Heart left ventricle (tissue), 16 donors: ENCODE results near the gene LIG4. TPM values are rescaled to one million over a fixed set of nuclear protein-coding genes. Genes with fewer than 3 reads are reported as not detected.
"Not testable (repeated sequence)": the region's sequence is repeated elsewhere in the genome, so short reads cannot be mapped to it uniquely, and the experiment has no call there.

Source experiments
- ATAC-seq, 4 donors: fragments of 200-7000 bp; cut with Tn5 transposase; one replicate each; pipeline ENCODE4 v1.9.1; 2020 to 2022; ENCODE audit warnings: moderate library complexity in 4 of 4, mild to moderate bottlenecking in 3 of 4, moderate number of reproducible peaks in 1 of 4
- DNase-seq, 5 donors: peaks; one replicate each; pipeline ENCODE4 v3.0.0-alpha.2; 2020
- H3K27ac ChIP-seq, 12 donors: fragments of 200-600 bp; sonication (generic) in 4 of 12; one replicate each; pipeline versions ENCODE4 v1.5.0 to v1.8.0; 2016 to 2022; ENCODE audit warnings: mild to moderate bottlenecking in 2 of 12
- H3K27me3 ChIP-seq, 9 donors: fragments of 200-600 bp; sonication (generic) in 2 of 9; one replicate each; pipeline versions ENCODE4 v1.5.1 to v1.8.0; 2016 to 2022; ENCODE audit warnings: mild to moderate bottlenecking in 3 of 9
- H3K36me3 ChIP-seq, 9 donors: fragments of 200-600 bp; sonication (generic) in 2 of 9; one replicate each; pipeline versions ENCODE4 v1.5.0 to v1.8.0; 2018 to 2022; ENCODE audit warnings: mild to moderate bottlenecking in 2 of 9
- H3K4me1 ChIP-seq, 12 donors: fragments of 200-600 bp; sonication (generic) in 4 of 12; one replicate each; pipeline versions ENCODE4 v1.5.0 to v1.8.0; 2016 to 2022; ENCODE audit warnings: mild to moderate bottlenecking in 3 of 12
- H3K4me3 ChIP-seq, 12 donors: fragments of 200-600 bp; sonication (generic) in 4 of 12; one replicate each; pipeline versions ENCODE4 v1.5.0 to v1.8.0; 2017 to 2022; ENCODE audit warnings: mild to moderate bottlenecking in 9 of 12, moderate library complexity in 4 of 12
- H3K9me3 ChIP-seq, 12 donors: fragments of 200-600 bp; sonication (generic) in 4 of 12; one replicate each; pipeline versions ENCODE4 v1.5.0 to v1.8.0; 2016 to 2022; ENCODE audit warnings: mild to moderate bottlenecking in 1 of 12
- CTCF ChIP-seq, 12 donors: fragments of 200-600 bp; sonication (generic) in 4 of 12; IDR thresholded peaks; one replicate each; pipeline versions ENCODE4 v1.5.0 to v1.8.0; 2018 to 2022; ENCODE audit warnings: antibody characterized with exemption in 12 of 12, mild to moderate bottlenecking in 5 of 12
- POLR2A ChIP-seq, 2 donors: fragments of 450-650 bp; IDR thresholded peaks; one replicate each; pipeline ENCODE4 v1.6.1; 2017; ENCODE audit warnings: antibody characterized with exemption in 2 of 2, mild to moderate bottlenecking in 2 of 2, moderate library complexity in 2 of 2
- WGBS, 4 donors: extraction: QIAGEN DNeasy Blood & Tissue Kit in 2 of 4; methylation state at CpG; one replicate each; pipeline versions ENCODE4 v1.1.5 to v1.1.7; 2013 to 2018; 5-methylcytosine and 5-hydroxymethylcytosine counted together
- intact Hi-C, 10 donors: fragments of 100-400 bp; cut with DNase I; formaldehyde crosslinking; loops; one replicate each; pipeline versions ENCODE4 v1.11.1 to v1.14.2; 2022
- polyA plus RNA-seq, 2 donors: library from polyadenylated mRNA; stranded (reverse); fragments of 200-250 nt; gene quantifications; one replicate each; pipeline ENCODE4 v1.2.3, GENCODE V29; 2013
- total RNA-seq, 9 donors: library from RNA; depleted of rRNA in 2 of 9; stranded (reverse); fragments of >200 nt in 2 of 9; fragmentation: NEBNext Ultra II Directional in 3 of 9; extraction: Animal tissue kit (Norgen Biotek cat#: 25700) in 3 of 9; gene quantifications; one replicate each; pipeline versions ENCODE4 v1.1.0 to v1.2.4, GENCODE V29; 2016 to 2023
- donor health status: ischemic (EF 13 %, LVEDD 7.1; RV severe dilation, severe dysfunction).
- donor health status: healthy with polysubstance abuse.
- donor health status: DM: no; HTN: yes; CAD: no.
- donor health status: DM: no; HTN: no; CAD: no.
- donor health status: ischemic (EF 25% LVEDD 6.9; RV normal size, moderate dysfunction).
- donor health status: ischemic (EF 25% LVEDD 5.7; RV mildly dilated, moderate dysfunction).
- donor health status: healthy.
- donor health status: DM: yes; HTN: yes; CAD: no.
- donor health status: ischemic (EF 35%, LVEDD 5.7; RV mildly dilated, moderate dysfunction).
- donor health status: nonischemic (EF 11% LVEDD 7.7; RV severe dilation, severe dysfunction).
- donor health status: DM: yes; HTN: yes; CAD: no.
- donor health status: PGD.
- donor health status: ischemic (EF 29% LVEDD 5.4; RV normal size, mild dysfunction).
- donor health status: nonischemic (EF 23%, LVEDD 6.1; RV moderate dilation, normal function).

The LIG4 gene
- total and polyA plus RNA-seq, 11 donors: 6.4 to 13.2 (median 9.2) TPM

DNA sequence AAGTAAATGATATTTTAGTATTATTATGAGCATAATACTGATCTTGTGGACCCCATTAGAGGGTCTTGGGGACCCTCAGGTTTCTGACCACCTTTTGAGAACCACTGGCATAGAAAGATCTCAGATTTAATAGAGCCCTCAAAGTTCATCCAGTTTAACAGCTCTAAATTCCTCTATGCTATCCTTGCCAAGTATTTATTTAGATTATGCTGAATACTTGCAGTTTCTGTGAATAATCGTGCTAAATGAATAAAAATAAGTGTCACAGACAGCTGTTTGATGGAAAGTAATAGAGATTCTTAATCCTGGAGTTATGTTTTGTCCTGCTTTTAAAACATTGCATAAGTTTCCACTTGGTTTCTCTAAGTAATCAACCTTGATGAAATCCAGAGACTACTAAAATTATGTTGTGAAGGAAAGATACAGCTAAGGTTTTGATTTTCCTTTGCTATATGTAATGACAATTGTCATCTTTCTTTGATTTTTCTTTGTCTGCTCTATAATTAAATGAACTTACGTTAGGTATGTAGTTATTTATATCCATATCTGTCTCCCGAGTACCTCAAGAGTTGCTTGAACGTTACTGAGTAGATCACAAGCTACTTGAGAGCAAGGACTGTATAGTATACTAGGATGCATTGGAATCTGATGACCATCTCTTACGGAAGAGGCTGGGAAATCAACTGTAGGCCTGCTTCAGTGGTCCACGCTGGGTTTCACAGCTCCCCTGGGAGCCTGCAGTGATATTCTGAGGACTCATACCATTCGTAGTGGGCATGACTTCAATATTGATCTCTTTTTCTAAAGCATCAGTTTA, 8.6 kb upstream of the LIG4 start:
- Histone ChIP-seq H3K27ac (no peak overlapping the region), H3K4me3 (no peak overlapping the region), H3K27me3 (no peaks in the 10 kb centered on the region), H3K36me3 (peaks cover 0 to under 1% (median 0%) of the 10 kb centered on the region in 9 donors), H3K9me3 (no peaks in the 10 kb centered on the region), H3K4me1 (peaks cover 10 to 76% (median 52%) of the 10 kb centered on the region in 12 donors)
- TF ChIP-seq POLR2A (IDR thresholded peaks at IDR 0.05) (no peak), CTCF (IDR thresholded peaks at IDR 0.05) (no peak)
- DNase-seq (no peak), ATAC-seq (peak in 1 of 4 donors; percentile 34)
- intact Hi-C loops: loop anchor here in 4 of 10 donors (10.0 kb wide), 3 partner anchors 71 to 671 kb away; no protein-coding TSS in a partner anchor
- 52 to 60% (median 55%) methylated on average over 7 of the region's 7 CpGs for WGBS, 4 donors

DNA sequence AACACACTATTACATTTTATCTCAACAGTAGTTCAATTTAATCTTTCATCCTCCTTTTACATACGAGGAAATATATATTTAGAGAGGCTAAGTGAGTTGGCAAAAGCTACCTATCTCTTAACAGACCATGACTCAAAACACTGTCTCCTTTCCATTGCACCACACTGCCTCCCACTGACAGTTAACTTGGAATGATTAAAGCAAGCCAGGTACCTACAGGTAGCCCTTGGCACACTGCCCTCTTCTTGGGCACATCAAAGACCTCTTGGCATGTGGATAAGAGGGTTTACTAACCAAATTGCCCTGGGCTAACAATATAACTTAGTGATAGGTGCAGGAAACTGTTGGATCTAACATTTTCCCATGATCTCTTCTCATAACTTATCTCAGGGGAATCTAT, 4.7 kb upstream of the LIG4 start:
- Histone ChIP-seq H3K27me3 (no peaks in the 10 kb centered on the region), H3K36me3 (no peaks in the 10 kb centered on the region), H3K4me3 (peak overlapping the region in 7 of 12 donors; percentile 81 to 100 (median 93)), H3K4me1 (peaks cover 6 to 74% (median 51%) of the 10 kb centered on the region in 12 donors), H3K27ac (peak overlapping the region in 3 of 12 donors; percentile 16 to 89 (median 40)), H3K9me3 (no peaks in the 10 kb centered on the region)
- WGBS, 4 donors: 16 to 22% (median 18%) methylated on average over 1 of the region's 1 CpG
- intact Hi-C loops: loop anchor here in 4 of 10 donors (10.0 kb wide), 3 partner anchors 75 to 675 kb away; no protein-coding TSS in a partner anchor
- DNase-seq (no peak), ATAC-seq (no peak)
- TF ChIP-seq POLR2A (IDR thresholded peaks at IDR 0.05) (no peak), CTCF (IDR thresholded peaks at IDR 0.05) (no peak)

GRCh38 chr13:108218044-108218974, 3.0 kb upstream of the LIG4 start, which contains the start of gene ABHD13:
Gene ABHD13, plus strand, starts transcription at chr13:108218392. Its CDS starts 10,827 bp downstream, at chr13:108229219.
- 0 to 1% (median 0%) methylated on average over 37 to 93 of the region's 93 CpGs for whole genome bisulfite sequencing, 4 donors
- H3K27ac ChIP-seq: peak within 1 kb of the TSS; percentile 76 to 94 (median 90)
- intact Hi-C loops: no loop called here
- ATAC-seq: peak; percentile 76 to 92 (median 90)
- H3K36me3 ChIP-seq: no peaks in the 10 kb centered on the region
- peak within 1 kb of the TSS; percentile 72 to 100 (median 94) for H3K4me3 ChIP-seq
- TF ChIP-seq CTCF (IDR thresholded peaks at IDR 0.05) (peak in 3 of 12 donors; percentile 6 to 27 (median 24)), POLR2A (IDR thresholded peaks at IDR 0.05) (peak in 1 of 2 donors; percentile 76)
- peaks cover 6 to 64% (median 41%) of the 10 kb centered on the region in 12 donors for H3K4me1 ChIP-seq
- no peaks in the 10 kb centered on the region for H3K9me3 ChIP-seq
- DNase-seq: peak; percentile 92 to 96 (median 92)
- no peaks in the 10 kb centered on the region for H3K27me3 ChIP-seq

- ATAC-seq, H3K36me3 ChIP-seq, H3K9me3 ChIP-seq, intact Hi-C loops, H3K27me3 ChIP-seq: not testable (repeated sequence)
- WGBS, 4 donors: 71 to 75% (median 73%) methylated on average over 27 of the region's 27 CpGs
- Histone ChIP-seq H3K27ac (peak overlapping the region; percentile 76 to 94 (median 90)), H3K4me3 (peak overlapping the region; percentile 72 to 100 (median 94)), H3K4me1 (peaks cover 6 to 62% (median 37%) of the 10 kb centered on the region in 12 donors)
- DNase-seq: peak in 1 of 5 donors; percentile 24
These were observed 2.1 kb upstream of the LIG4 start for GRCh38 chr13:108217307-108218043.
